MM.1S (cell line): ENCODE results near the gene PAFAH1B1.

Experiments used
- EZH2 ChIP-seq: fragments of 300-600 bp; sonication (generic); optimal IDR thresholded peaks from 2 replicates; pipeline ENCODE3; 2017; ENCODE audit warnings: low read depth, mild to moderate bottlenecking, antibody characterized with exemption, low read length, mixed read lengths
- EZH2phosphoT487 ChIP-seq: fragments of 300-600 bp; sonication (generic); IDR thresholded peaks from 2 replicates; pipeline ENCODE4 v1.6.1; 2018; ENCODE audit warnings: antibody characterized with exemption, low read length
- TF ChIP-seq, protein P1 (sequence below): fragments of 300-600 bp; sonication (generic); IDR thresholded peaks from 2 replicates; pipeline ENCODE4 v1.5.1; 2016; ENCODE audit warnings: antibody characterized with exemption, low read length, mixed read lengths

DNA sequence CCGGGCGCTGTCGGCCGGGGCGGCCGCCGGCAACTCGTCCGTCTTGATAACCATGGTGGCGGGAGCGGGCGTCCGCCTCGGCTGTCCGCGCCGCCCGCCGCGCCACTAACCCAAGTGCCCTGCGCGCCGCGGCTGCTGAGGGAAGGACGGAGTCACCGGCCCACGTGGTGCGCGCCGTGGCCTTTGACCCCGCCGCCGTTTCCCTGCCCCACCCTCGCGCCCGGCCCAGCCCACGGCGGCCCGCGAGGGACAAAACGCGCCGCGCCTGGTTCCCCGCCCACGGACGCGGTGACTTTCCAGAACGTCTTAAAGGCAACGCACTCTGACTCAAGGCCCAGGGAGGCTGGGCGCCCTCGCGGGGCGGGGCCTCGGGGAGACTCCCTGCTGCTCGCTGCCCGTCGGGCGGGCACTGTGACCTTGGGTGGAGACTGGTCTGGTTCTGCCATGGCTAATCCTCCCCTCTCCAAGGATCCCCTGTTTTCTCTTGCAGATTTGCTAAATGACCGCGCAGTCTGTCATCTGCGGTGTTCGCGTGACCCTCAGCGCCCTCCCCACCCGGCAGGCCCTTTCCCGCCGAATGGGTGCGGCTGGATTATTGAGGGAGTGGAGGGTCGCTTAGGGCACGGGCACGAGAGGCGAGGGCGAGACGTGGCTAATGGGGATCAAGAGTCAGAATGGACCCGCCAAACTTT, 118.3 kb downstream of the PAFAH1B1 start, which contains the start of gene CLUH:
- TF ChIP-seq, protein P1, sequence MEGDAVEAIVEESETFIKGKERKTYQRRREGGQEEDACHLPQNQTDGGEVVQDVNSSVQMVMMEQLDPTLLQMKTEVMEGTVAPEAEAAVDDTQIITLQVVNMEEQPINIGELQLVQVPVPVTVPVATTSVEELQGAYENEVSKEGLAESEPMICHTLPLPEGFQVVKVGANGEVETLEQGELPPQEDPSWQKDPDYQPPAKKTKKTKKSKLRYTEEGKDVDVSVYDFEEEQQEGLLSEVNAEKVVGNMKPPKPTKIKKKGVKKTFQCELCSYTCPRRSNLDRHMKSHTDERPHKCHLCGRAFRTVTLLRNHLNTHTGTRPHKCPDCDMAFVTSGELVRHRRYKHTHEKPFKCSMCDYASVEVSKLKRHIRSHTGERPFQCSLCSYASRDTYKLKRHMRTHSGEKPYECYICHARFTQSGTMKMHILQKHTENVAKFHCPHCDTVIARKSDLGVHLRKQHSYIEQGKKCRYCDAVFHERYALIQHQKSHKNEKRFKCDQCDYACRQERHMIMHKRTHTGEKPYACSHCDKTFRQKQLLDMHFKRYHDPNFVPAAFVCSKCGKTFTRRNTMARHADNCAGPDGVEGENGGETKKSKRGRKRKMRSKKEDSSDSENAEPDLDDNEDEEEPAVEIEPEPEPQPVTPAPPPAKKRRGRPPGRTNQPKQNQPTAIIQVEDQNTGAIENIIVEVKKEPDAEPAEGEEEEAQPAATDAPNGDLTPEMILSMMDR: no peak
- no peak for TF ChIP-seq EZH2
- TF ChIP-seq EZH2phosphoT487: no peak
